Activated naive CD8-positive, alpha-beta T cell treated with anti-CD3 and anti-CD28 coated beads, Interleukin-2, amount 50 U/mL, for 16 hours (primary cell): ENCODE results near the gene SYNDIG1.

Experiments
- DNase-seq: peaks from one replicate; pipeline ENCODE4 v3.0.0-alpha.2; 2020; ENCODE audit warnings: low read depth, low spot score

Gene SYNDIG1

DNA sequence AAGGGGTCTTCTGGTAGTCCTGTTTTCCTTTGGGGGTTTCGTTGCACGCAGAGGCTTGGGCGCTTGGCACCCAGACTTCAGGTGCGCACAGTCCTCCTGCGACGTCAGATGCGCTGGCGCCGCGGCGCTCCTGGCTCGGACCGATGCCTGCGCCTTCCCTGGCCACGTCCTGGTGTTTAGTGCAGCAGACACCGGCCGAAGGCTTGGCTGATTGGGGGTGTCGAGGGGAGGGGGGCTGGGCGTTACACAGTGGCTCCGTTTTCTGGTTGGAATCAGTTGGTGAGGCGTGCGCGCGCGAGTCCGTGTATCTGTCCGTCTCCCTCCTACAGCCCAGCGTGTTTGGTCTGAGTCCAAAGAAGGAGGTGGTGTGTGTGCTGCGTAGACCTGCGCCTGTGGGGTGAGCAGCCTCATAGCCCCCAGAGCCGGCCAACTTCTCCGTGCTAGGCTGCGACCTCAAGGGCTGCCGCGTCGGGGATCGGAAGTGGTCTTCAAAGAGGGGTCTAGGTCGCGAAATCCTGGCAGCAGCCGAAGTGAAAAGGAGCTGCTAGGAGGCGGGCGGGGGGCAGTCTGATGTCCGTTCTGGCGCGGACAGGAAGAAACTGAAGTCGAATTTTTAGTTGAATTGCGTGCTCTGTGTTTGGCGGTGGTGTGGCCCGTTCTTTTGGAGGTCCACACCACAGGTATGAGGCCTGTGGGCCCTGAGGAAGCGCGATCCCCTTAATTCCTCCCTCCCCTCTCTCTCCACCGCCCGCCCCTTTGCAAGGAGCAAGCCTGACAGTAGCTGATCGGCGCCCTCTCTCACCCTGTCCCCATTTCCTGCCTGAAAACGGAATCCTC, 1.5 kb downstream of the SYNDIG1 start:
- no peak for DNase-seq

DNA sequence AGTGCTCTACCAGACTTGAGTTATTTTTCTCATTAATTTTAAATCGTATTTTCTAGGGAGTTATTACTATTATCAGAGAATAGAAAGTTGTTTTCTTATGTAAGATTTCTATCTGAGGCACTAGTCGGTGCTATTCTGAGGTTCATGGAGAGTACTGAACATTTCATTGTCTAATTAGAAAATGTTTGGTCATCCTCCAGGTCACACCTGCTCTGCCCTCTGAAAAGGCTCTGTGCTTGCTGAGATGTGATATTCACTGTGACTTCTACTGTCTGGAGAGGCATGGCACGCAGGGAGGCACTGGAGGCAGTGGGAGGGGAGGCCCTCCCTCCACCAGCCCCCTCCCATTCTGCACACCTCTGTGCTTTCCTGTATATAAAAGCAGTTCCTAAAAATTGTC, 3.0 kb downstream of the SYNDIG1 start:
- DNase-seq: no peak

DNA sequence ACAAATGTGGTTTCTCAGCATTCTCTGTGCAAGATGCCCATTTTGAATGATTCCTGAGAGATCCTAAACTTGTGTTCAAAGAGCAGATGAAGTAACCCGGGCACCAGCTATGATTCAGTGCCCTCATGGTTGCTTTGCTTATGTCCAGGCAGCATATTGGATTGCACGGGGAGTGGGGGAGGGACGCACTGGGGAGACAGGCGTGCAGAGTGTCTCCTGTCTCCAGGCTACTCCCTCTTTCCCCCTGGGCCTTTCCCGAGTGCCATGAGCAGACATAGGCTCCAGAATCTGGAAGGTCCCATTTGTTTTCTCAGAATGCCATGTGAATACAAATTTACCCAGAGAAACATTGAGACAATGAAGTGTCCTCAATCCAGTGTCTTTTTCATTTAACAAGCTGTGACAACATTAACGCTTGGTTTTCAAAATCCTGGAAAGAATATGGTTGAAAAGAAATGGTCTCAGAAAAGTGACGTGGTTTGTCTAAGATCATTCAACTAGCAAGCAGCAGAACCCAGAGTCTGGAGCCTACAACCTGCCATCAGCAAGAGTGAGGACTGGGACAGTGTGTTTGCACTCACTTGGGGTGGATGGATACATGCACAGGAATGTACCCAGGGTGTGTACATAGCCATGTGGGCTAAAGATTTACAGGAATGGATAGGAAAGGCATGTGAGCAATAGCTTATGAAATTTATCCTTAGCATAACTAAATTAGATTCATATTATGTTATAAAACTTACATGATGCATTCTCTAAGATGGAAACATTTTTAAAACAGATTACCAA, 4.2 kb downstream of the SYNDIG1 start:
- DNase-seq: no peak

DNA sequence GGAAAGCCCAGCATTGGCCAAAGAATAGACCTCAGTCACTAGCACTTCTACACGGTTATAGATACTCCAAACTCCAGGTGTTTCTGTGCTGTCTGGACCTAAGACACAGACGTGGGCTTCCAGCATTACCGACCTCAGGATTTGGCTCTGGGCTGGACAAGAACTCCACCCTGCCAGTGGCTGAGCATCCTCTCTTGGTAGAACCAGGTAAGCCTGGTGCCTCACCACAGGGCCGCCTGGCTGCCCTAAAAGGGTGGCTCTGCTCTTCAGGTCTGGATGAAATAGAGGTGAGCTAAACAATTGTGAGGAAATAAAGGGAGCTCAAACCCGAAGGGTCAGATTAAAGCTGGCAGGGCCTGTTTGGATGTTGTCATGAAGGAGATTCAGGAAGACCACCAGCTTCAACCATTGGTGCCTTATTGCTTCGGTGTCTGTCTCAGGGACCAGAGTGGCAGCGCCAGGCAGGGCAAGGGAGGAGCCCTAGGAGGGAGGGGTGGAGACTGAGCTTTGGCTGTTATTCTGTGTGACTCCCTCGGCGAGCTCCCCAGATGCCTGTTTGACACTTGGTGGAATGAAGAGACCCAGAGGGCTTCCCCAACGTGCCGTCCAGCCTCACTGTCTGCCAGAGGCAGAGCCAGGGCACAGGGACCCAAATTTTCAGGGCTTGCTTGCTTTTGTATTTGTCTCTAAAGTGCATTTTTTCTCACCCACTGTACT, 8.6 kb downstream of the SYNDIG1 start:
- no peak for DNase-seq

DNA sequence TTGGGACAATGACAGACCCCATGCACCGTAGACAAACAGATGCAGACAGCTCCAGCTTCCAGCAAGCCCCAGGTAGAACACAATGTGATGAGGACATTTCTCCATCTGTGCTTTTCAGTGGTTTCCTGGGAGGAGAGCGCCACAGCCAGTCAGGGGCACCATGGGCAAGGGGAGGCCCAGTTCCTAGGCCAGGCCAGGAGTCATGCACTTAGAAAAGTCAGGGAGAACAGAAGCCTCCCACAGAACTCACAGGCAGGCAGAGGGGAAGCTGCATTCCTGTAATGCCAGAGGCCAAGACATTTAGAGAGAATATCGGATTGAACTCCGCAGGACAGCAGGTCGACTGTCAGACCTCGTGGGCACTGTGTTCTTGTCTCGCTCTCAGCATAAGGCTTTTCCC, 9.2 kb downstream of the SYNDIG1 start:
- no peak for DNase-seq

DNA sequence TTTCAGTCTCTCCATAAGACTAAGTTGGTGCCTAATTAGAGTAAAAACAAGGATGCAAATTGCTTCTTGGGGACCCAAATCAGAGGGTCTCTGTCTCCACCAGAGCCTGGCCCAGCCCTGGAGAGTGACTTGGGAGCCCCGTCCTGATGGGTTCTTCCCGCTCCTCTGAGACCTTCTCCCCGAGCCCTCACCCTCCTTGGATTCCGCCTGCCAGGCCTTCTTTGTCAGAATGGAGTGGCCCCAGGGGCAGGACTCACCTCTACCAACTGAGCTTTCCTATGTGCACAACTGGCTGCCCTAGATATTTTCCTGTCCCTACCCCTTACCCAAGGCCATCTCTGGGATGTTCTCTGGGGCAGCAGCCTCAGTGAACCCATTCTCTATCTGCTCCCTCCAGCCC, 9.7 kb downstream of the SYNDIG1 start:
- no peak for DNase-seq

- DNase-seq: no peak
Observed at GRCh38 chr20:24479595-24479994, 10.2 kb downstream of the SYNDIG1 start.

DNA sequence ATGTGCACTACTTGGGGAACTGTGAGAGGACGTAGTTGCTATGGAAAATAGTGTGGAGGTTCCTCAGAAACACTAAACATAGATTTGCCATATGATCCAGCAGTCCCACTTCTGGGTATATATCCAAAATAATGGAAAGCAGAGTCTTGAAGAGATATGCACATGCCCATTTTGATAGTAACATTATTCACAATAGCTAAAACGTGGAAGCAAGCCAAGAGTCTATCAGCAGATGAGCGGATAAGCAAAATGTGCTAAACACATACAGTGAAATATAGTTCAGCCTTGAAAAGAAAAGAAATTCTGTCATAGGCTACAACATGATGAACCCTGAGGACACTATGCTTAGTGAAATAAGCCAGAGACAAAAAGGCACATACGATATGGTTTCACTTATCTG, 11.1 kb downstream of the SYNDIG1 start:
- DNase-seq: no peak

GRCh38 chr20:24481173-24481572, 11.7 kb downstream of the SYNDIG1 start:
- DNase-seq: no peak

DNA sequence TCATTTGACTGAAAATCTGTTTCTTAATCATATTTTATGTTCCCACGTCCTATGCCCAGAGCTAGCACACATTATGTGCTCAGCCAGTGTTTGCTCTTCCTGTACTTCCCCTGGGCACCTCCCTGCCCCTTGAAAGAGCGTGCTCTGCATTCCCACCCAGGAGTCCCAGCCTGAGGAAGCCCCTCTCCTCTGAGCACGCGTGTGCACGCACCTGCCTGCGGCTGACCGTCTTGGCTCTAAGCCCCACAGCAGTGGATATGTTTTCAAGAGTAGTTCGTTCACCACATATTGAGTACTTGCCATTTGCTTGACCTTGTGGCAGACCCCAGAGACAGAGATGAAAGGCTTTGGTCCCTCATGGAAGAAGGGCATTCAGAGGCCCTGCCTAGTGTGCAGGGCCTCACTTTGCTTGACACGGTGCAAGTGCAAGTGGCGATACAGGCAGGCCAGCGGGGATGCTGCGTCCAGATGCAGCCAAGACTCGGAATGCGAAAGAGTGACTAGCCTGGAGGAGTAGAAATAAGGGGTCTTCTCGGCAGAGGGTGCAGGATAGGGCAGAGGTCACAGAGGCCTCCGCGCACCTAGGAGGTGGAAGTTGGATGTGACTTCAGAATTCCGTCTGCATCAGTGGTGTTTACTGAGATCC, 14.1 kb downstream of the SYNDIG1 start:
- DNase-seq: no peak

DNA sequence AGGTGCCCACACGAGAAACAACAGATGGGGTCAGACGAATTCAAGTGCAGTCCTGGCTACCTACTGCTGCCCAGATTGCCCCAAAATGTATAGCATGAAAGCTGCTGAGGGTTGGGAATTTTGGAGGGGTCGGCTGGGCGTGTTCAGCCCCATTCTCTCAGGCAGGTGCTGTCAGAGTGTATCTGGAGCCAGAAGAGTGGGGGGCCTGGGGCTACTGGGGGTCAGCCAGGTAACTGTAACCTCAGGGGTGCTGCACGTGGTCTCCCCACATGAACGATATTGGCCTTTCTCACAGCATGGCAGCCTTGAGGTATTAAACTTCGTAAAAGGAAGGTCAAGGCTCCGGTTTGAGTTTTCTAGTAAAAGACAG, 14.6 kb downstream of the SYNDIG1 start:
- no peak for DNase-seq

GRCh38 chr20:24485981-24486380, 16.6 kb downstream of the SYNDIG1 start:
- DNase-seq: no peak

DNA sequence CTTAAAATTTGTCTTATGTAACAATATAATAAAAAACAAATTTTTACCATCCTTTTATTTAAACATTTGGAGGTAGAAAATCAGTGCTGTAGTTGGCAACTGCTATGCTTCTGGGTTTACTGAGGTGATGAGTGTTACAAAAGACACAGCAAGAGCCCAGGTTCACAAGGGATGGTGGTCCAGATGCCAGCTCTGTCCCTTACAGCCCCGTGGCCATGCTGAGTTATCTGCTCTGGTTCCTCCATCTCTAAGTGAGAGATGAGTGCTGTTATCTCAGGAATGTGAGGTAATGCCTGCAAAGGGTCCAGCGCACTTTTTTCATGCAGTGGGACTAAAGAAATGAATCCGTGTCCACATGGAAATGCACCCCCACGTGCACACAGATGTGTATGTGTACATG, 17.8 kb downstream of the SYNDIG1 start:
- DNase-seq: no peak

- no peak for DNase-seq
Observed at GRCh38 chr20:24487648-24488047, 18.2 kb downstream of the SYNDIG1 start.

GRCh38 chr20:24488064-24488799, 18.8 kb downstream of the SYNDIG1 start:
- DNase-seq: no peak

DNA sequence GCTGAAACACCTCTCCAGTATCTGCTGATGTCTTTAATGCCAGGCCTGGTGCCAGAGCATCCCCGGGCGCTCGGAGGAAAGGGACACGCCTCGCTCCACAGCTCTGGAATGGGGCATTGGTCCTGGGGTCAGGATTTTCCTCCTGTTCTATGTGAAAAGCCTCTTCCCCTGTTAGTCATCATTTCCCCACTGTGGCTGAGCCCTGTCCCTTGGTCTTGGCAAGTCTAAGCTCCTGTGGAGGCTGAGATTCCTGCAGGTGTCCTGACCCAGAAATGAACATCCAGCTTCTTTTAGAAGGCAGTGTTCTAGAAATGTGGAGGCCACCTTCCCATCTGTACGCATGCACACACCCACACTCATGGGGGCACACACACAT, 19.4 kb downstream of the SYNDIG1 start:
- DNase-seq: no peak

DNA sequence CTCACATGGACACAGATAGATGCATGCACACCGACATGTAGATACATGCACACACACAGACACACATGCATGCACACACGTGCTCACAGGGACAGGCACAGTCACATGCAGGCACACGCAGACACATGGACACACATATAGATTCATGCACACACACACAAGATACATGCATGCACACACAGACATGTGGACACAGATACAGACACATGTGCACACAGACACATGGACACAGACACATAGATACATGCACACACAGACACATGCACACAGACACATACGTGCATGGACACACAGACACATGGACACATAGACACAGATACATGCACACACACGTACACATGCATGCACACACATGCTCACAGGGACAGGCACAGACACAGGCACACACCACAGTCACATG, 19.8 kb downstream of the SYNDIG1 start:
- DNase-seq: no peak

GRCh38 chr20:24489631-24490260, 20.3 kb downstream of the SYNDIG1 start:
- DNase-seq: no peak

DNA sequence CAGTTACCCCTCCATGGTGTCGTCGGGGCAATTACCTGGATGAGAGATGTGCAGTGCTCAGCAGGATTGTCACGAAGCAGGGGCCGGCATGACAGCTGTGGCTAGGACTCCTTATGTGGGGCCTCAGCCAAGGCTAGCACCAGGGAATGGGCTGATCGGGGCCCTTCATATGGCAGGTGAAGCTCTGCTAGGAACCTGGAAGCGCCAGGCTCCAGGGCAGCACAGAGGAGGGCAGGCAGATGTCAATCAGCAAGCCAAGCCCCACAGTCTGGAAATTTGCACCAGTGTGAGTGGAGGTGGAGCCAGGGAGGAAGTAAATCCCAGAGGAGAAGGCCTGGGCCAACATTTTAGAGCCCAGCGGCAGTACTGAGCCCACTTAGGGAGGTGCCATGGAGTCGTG, 21.2 kb downstream of the SYNDIG1 start:
- no peak for DNase-seq

DNA sequence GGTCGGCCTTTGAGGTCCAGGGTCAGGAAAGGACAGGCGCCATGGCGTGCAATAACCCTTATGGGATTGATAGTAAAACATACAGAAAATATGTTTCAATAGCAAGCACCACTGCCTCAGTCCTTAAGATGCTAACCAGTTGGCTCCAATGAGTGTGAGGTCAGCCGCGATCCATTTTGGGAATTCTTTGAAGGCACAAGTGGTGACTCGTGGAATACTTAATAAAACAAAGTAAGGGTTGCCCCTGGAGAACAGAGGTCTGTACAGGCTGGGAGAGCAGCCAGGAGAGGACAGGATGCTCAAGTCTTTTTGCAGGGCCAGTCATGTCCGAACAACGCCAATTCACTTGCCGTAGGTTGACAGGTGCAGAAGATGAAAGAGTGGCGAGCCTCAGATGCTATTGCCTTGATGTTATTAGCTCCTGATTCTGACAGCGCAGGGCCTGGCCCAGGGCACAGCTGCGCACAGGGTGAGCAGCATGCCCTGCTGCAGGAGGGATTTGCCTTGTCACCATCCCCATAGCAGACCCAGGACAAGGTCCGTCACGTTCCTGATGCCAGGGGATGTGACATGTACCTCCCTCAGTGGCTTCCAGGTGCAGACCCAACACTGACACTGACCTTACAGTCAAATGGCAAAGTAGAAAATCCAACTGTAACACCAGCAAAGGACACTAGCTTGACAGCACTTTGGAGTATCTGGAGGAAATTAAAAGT, 21.8 kb downstream of the SYNDIG1 start:
- no peak for DNase-seq
